GM19025 (cell line): ENCODE data around the gene MSX2.

Experiments used
- ATAC-seq: cut with Tn5 transposase; IDR thresholded peaks from one replicate; pipeline ENCODE4 v1.9.1; 2021; ENCODE audit warnings: mild to moderate bottlenecking, low read depth, moderate library complexity; ENCODE audit not compliant: unreplicated experiment

The MSX2 gene

GRCh38 chr5:174765540-174765939, 41.2 kb downstream of the MSX2 start:
- ATAC-seq, result no peak

- ATAC-seq, result no peak
These were observed 43.3 kb downstream of the MSX2 start for GRCh38 chr5:174767670-174768069.

GRCh38 chr5:174769005-174769404, 44.6 kb downstream of the MSX2 start:
- ATAC-seq, result no peak

- no peak for ATAC-seq
These were observed 49.0 kb downstream of the MSX2 start for GRCh38 chr5:174773371-174773770.

GRCh38 chr5:174775081-174775480, 50.7 kb downstream of the MSX2 start:
- ATAC-seq, result no peak

- ATAC-seq, result no peak
These were observed 52.7 kb downstream of the MSX2 start for GRCh38 chr5:174777111-174777510.

GRCh38 chr5:174777583-174777982, 53.2 kb downstream of the MSX2 start:
- ATAC-seq, result no peak
